Stimulated activated CD8-positive, alpha-beta memory T cell treated with anti-CD3 and anti-CD28 coated beads, Interleukin-7, amount 100 ng/mL, for 4 hours (primary cell): ENCODE results near the gene TRAIP.
"Not testable (repeated sequence)": the region's sequence is repeated elsewhere in the genome, so short reads cannot be mapped to it uniquely, and the experiment has no call there.

Experiments used
- DNase-seq, 2 donors: peaks; one replicate each; pipeline ENCODE4 v3.0.0-alpha.2; 2020; ENCODE audit warnings: low read depth in 2 of 2

Gene TRAIP

GRCh38 chr3:49856181-49857005, at the start of gene TRAIP:
TSS of gene TRAIP (minus strand) at chr3:49856564. CDS start at chr3:49856453, 111 bp downstream.
- peak; percentile 85 to 88 for DNase-seq

GRCh38 chr3:49904448-49904847, 48.1 kb upstream of the TRAIP start:
- not testable (repeated sequence) for DNase-seq

- DNase-seq, result peak; percentile 36 to 75
Measured at GRCh38 chr3:49903451-49904424, 47.4 kb upstream of the TRAIP start, which contains the start of gene MST1R. TSS of gene MST1R (minus strand) at chr3:49903873. CDS start at chr3:49903609, 264 bp downstream.

GRCh38 chr3:49902511-49903345, 46.4 kb upstream of the TRAIP start:
- DNase-seq, result no peak

GRCh38 chr3:49901366-49902339, 45.3 kb upstream of the TRAIP start:
- no peak for DNase-seq

GRCh38 chr3:49900491-49901153, 44.3 kb upstream of the TRAIP start:
- DNase-seq, result no peak

- DNase-seq, result no peak
Measured at GRCh38 chr3:49899815-49900214, 43.5 kb upstream of the TRAIP start.

- DNase-seq, result no peak
Measured at GRCh38 chr3:49898991-49899390, 42.6 kb upstream of the TRAIP start.

- no peak for DNase-seq
Measured at GRCh38 chr3:49896345-49896744, 40.0 kb upstream of the TRAIP start.

- no peak for DNase-seq
Measured at GRCh38 chr3:49895791-49896190, 39.4 kb upstream of the TRAIP start.

- DNase-seq, result no peak
Measured at GRCh38 chr3:49889296-49889695, 32.9 kb upstream of the TRAIP start.

- no peak for DNase-seq
Measured at GRCh38 chr3:49886922-49887265, 30.5 kb upstream of the TRAIP start.

GRCh38 chr3:49883998-49884397, 27.6 kb upstream of the TRAIP start:
- DNase-seq, result no peak

GRCh38 chr3:49882166-49882565, 25.8 kb upstream of the TRAIP start:
- DNase-seq, result no peak

GRCh38 chr3:49880581-49881315, 24.4 kb upstream of the TRAIP start:
- no peak for DNase-seq

GRCh38 chr3:49879721-49880120, 23.4 kb upstream of the TRAIP start:
- DNase-seq, result no peak

- no peak for DNase-seq
Measured at GRCh38 chr3:49878686-49879085, 22.3 kb upstream of the TRAIP start.

- no peak for DNase-seq
Measured at GRCh38 chr3:49877716-49878115, 21.4 kb upstream of the TRAIP start.

GRCh38 chr3:49876567-49876966, 20.2 kb upstream of the TRAIP start:
- DNase-seq, result no peak
